Measurements from ENCODE around the gene KIF21B.

The KIF21B gene

DNA sequence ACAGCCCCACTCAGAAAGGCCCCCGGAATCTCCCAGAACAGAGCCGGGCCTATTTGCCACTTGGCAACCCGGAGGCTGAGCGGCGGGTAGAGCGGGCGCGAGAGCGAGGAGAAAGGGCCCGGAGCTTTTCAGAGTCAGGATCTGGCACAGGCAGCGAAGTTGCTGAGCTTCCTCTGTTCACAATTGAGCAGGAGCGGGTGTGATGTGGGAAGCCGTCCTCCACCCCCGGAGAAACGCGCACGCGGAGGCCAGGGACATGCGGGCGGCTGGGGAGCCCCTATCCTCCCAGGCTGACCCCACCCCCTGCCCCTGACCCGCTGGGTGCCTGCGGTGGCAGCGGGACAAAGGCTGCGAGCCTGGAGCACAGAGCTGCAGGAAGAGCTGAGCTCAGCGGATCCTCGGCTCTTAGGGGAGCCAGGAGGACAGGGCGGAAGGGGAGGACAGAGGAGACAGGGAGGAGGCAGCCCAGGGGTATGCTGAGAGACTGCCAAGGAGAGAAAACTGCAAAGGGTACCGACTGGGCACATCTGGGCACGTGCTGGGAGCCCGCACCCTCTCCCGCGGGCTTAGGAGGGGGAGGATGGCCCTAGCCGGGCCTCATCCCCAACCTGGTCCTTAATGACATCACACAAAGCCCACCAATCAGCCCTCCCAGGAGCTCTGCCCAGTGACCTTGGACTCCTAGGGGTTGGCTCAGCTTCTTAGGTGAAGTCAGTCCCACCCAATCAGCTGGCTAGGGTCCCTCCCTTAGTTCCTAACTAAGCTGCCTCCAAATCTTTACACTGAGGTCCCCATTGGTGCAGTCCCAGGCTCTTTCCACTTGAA, 9.3 kb downstream of the KIF21B start:
- no peak for TF ChIP-seq ZFX (IDR thresholded peaks at IDR 0.05)
- TF ChIP-seq, protein P1, sequence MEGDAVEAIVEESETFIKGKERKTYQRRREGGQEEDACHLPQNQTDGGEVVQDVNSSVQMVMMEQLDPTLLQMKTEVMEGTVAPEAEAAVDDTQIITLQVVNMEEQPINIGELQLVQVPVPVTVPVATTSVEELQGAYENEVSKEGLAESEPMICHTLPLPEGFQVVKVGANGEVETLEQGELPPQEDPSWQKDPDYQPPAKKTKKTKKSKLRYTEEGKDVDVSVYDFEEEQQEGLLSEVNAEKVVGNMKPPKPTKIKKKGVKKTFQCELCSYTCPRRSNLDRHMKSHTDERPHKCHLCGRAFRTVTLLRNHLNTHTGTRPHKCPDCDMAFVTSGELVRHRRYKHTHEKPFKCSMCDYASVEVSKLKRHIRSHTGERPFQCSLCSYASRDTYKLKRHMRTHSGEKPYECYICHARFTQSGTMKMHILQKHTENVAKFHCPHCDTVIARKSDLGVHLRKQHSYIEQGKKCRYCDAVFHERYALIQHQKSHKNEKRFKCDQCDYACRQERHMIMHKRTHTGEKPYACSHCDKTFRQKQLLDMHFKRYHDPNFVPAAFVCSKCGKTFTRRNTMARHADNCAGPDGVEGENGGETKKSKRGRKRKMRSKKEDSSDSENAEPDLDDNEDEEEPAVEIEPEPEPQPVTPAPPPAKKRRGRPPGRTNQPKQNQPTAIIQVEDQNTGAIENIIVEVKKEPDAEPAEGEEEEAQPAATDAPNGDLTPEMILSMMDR (conservative IDR thresholded peaks at IDR 0.05): no peak
- H3K27ac ChIP-seq: no peak overlapping the region

DNA sequence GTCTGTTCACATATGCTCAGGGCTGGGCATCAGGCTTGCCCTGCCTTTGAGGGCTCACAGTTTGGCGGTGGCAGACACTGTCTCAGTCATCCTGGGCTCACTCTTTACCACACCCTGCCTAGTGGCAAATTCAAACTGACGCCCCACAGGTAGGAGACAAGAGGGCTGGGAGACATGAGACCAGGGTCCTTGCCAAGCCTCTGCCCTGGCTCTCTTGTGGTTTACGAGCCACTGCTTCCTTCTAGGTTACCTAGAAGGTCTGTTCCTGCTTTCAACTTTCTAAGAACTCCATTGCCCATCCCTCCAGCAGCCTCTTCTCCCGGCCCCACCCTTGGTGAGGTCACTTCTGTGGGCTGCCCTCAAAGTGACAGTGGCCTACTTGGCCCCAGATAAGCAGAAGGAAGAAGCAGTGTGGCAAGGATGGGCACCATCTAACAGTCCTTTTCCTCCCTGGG, 10.5 kb downstream of the KIF21B start:
- TF ChIP-seq ZFX (IDR thresholded peaks at IDR 0.05): no peak
- TF ChIP-seq, protein P1 (conservative IDR thresholded peaks at IDR 0.05): no peak
- no peak overlapping the region for H3K27ac ChIP-seq

DNA sequence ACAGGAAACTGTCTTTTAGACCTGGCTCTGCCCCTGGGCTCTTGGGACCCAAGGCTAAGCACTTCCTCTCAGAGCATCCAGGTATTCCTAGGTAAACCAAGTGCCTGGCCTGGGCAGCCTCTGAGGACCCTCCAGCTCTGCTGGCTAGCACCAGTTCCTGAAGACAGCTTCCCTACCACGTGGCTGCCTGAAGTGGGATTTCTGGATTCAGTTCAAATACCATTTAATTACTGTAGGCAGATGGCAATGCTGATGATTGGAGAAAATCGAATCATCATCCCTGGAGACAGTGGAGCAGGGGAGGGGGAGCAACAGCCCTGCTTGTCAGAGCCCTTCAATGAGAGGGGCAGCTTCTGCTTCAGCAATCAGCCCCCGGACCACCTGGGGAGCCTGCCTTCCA, 11.9 kb downstream of the KIF21B start:
- TF ChIP-seq, protein P1 (conservative IDR thresholded peaks at IDR 0.05): no peak
- no peak for TF ChIP-seq ZFX (IDR thresholded peaks at IDR 0.05)
- no peak overlapping the region for H3K27ac ChIP-seq

DNA sequence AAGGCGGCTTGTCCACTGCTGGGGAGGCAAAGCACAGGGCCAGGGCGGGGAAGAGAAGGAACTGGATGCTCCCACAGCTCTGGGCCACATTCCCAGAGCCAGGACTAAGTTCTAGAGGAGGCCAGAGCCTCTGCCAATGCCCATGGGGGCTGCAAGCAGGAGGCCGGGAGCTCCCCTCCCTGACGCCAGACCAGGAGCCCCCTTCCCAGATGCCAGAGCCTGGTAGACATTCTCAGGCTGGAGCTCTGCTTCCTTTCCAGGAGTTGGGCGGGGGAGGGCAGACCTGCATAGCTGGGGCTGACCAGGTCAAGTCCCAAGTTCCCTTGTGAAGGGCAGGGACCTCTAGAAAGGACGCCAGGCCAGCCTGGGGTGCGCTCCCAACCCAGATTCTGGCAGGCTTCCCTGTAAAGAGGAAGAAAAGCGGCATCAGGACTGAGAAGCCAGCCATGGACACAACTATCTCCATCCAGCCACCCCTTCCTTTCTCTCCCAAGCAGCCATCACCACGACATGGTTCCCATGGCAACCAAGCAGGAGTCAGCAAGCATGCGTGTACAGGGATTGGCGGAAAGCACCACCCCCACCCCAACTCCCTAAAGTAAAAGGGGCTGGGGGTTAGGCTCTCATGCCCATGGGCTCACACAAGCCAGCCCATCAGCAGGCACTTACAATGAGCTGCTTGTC, 13.4 kb downstream of the KIF21B start:
- no peak overlapping the region for H3K27ac ChIP-seq
- no peak for TF ChIP-seq ZFX (IDR thresholded peaks at IDR 0.05)
- TF ChIP-seq, protein P1 (conservative IDR thresholded peaks at IDR 0.05): no peak

DNA sequence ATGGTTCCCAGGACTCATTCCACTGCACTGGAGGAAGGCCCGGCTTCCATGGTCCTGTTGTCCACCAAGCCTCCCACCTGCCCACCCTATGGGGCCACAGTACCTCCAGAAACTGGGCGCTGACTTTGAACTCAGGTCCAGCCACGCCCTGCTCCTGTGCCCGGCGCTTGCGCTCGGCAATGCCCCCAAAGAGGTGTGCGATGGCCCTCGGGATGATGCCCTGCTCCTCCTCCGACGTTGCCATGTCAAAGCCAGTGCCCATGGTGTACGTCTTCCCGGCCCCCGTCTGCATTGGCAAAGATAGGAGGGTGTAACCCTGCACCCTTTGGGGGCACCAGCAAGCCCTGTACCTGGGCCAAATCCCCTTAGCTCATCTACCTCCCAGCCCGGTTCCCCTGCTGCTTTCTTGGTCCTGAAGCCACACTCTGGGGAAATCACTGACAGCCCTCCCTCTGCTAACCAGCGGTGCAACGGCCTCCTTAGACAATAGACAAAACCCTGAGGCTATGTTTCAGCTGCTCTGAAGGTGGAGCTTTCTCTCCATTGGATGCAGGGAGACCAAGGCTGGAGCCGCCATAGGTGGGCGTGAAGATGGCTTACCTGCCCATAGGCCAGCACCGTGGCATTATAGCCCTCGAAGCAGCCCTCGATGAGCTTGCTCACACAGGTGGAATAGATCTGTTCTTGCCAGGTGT, 14.7 kb downstream of the KIF21B start:
- no peak overlapping the region for H3K27ac ChIP-seq
- TF ChIP-seq ZFX (IDR thresholded peaks at IDR 0.05): no peak
- TF ChIP-seq, protein P1 (conservative IDR thresholded peaks at IDR 0.05): no peak

DNA sequence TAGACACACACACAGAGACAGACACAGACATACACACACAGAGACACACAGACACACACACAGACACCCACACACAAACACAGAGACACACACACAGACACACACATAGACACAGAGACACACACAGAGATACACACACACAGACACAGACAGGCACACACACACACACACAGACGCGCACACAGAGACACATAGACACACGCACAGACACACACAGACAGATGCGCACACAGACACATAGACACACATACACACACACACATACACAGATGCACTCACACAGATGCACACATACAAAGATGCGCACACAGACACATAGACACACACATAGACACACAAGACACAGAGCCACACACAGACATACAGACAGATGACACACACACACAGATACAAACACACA, 16.0 kb downstream of the KIF21B start:
- TF ChIP-seq, protein P1 (conservative IDR thresholded peaks at IDR 0.05): no peak
- TF ChIP-seq ZFX (IDR thresholded peaks at IDR 0.05): no peak
- H3K27ac ChIP-seq: no peak overlapping the region

DNA sequence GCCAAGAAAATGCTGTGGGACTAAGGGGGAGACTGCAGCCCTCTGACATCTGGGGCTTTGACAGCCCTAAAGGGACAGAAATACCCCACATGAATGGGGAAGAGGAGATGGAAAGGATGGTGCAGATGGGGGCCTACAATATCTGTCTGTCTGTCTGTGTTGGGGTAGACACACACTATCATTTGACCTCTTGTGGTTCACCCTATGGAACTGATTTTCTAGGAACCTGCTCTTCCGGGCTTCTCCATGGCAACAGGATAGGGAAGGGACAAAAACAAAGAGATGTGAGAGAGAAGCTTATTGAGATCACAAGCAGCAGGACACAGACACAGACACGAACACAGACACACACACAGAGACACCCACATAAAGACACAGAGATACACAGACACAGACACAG, 17.1 kb downstream of the KIF21B start:
- H3K27ac ChIP-seq: no peak overlapping the region
- TF ChIP-seq, protein P1 (conservative IDR thresholded peaks at IDR 0.05): no peak
- TF ChIP-seq ZFX (IDR thresholded peaks at IDR 0.05): no peak
